HepG2 (cell line): ENCODE measurements around the gene ZNF526. TPM values are rescaled to one million over a fixed set of nuclear protein-coding genes. Genes with fewer than 3 reads are reported as not detected.

ENCODE experiments used
- DPF2 ChIP-seq: sonication (generic); formaldehyde crosslinking; IDR thresholded peaks from 2 replicates; pipeline ENCODE4 v1.4.0; 2020; ENCODE audit warnings: mild to moderate bottlenecking, low read depth, missing genetic modification reagents, borderline replicate concordance
- NBN ChIP-seq: fragments of 450-650 bp; conservative IDR thresholded peaks from 2 replicates; pipeline ENCODE4 v1.6.1; 2017
- REXO4 ChIP-seq: sonication (generic); formaldehyde crosslinking; IDR thresholded peaks from 2 replicates; pipeline ENCODE4 v1.8.0; 2022; ENCODE audit warnings: missing genetic modification reagents, mild to moderate bottlenecking, borderline replicate concordance
- SALL1 ChIP-seq: sonication (generic); formaldehyde crosslinking; IDR thresholded peaks from 2 replicates; pipeline ENCODE4 v1.8.0; 2022; ENCODE audit warnings: mild to moderate bottlenecking, missing genetic modification reagents
- TCF12 ChIP-seq, 2 experiments: fragments of 450-650 bp in 1 of 2; sonication (generic) in 1 of 2; formaldehyde crosslinking in 1 of 2; IDR thresholded peaks; 2 replicates each; pipeline versions ENCODE4 v1.6.1 to v1.8.0; 2017 to 2022; ENCODE audit warnings: antibody characterized with exemption in 1 of 2, mild to moderate bottlenecking in 1 of 2, missing genetic modification reagents in 1 of 2, moderate library complexity in 1 of 2
- THAP11 ChIP-seq: IDR thresholded peaks from 2 replicates; pipeline ENCODE4 v1.6.1; 2016; ENCODE audit warnings: missing biosample characterization, missing genetic modification reagents
- ZFP37 ChIP-seq: sonication (generic); formaldehyde crosslinking; IDR thresholded peaks from 2 replicates; pipeline ENCODE4 v1.4.0; 2020; ENCODE audit warnings: missing genetic modification reagents, borderline replicate concordance
- ZFY ChIP-seq: sonication (generic); formaldehyde crosslinking; IDR thresholded peaks from 2 replicates; pipeline ENCODE4 v1.4.0; 2020; ENCODE audit warnings: missing genetic modification reagents
- ZNF160 ChIP-seq: sonication (generic); formaldehyde crosslinking; IDR thresholded peaks from 2 replicates; pipeline ENCODE4 v1.8.0; 2022; ENCODE audit warnings: mild to moderate bottlenecking, inconsistent platforms, missing genetic modification reagents
- ZNF207 ChIP-seq: fragments of 450-650 bp; IDR thresholded peaks from 2 replicates; pipeline ENCODE4 v1.6.1; 2016; ENCODE audit warnings: antibody characterized with exemption, borderline replicate concordance
- ZSCAN25 ChIP-seq: sonication (generic); formaldehyde crosslinking; IDR thresholded peaks from 2 replicates; pipeline ENCODE4 v1.8.0; 2022; ENCODE audit warnings: mild to moderate bottlenecking, missing genetic modification reagents
- polyA plus RNA-seq, 8 experiments: library from polyadenylated mRNA; depleted of rRNA in 3 of 8; stranded (reverse) in 7 of 8; unstranded in 1 of 8; fragments of >200 nt; fragmentation: Illumina TruSeq in 4 of 8; extraction: Trizol in 4 of 8; gene quantifications; 2 replicates each; pipeline versions ENCODE4 v1.2.1 to v1.2.3, GENCODE V29; 2011 to 2016; ENCODE audit warnings: low read depth in 4 of 8, missing spikeins in 1 of 8, mixed read lengths in 1 of 8; ENCODE audit not compliant: insufficient read depth in 1 of 8
- total RNA-seq, 5 experiments: library from RNA; depleted of rRNA; stranded (reverse); fragments of >200 nt; fragmentation: Illumina TruSeq; extraction: Trizol; gene quantifications; 2 replicates each; pipeline ENCODE4 v1.2.3, GENCODE V29; 2016; ENCODE audit warnings: low read depth in 1 of 5
- TF ChIP-seq, protein P1 (sequence below): IDR thresholded peaks from 2 replicates; pipeline ENCODE4 v1.6.1; 2016; ENCODE audit warnings: mild to moderate bottlenecking
- TF ChIP-seq, protein P2 (sequence below): sonication (generic); formaldehyde crosslinking; IDR thresholded peaks from 2 replicates; pipeline ENCODE4 v1.5.0; 2020; ENCODE audit warnings: mild to moderate bottlenecking, missing genetic modification reagents, borderline replicate concordance
- TF ChIP-seq, protein P3 (sequence below): sonication (generic); formaldehyde crosslinking; IDR thresholded peaks from 2 replicates; pipeline ENCODE4 v1.4.0; 2020; ENCODE audit warnings: mild to moderate bottlenecking, missing genetic modification reagents
- TF ChIP-seq, protein P4 (sequence below): sonication (generic); formaldehyde crosslinking; IDR thresholded peaks from 2 replicates; pipeline ENCODE4 v1.5.1; 2020; ENCODE audit warnings: mild to moderate bottlenecking, missing genetic modification reagents, moderate library complexity

Gene ZNF526
- total and polyA plus RNA-seq, 2 of the 13 experiments (the other 11 are each of a cell fraction or from before 2014, with no cell fraction given): 3.3 to 8.4 TPM

DNA sequence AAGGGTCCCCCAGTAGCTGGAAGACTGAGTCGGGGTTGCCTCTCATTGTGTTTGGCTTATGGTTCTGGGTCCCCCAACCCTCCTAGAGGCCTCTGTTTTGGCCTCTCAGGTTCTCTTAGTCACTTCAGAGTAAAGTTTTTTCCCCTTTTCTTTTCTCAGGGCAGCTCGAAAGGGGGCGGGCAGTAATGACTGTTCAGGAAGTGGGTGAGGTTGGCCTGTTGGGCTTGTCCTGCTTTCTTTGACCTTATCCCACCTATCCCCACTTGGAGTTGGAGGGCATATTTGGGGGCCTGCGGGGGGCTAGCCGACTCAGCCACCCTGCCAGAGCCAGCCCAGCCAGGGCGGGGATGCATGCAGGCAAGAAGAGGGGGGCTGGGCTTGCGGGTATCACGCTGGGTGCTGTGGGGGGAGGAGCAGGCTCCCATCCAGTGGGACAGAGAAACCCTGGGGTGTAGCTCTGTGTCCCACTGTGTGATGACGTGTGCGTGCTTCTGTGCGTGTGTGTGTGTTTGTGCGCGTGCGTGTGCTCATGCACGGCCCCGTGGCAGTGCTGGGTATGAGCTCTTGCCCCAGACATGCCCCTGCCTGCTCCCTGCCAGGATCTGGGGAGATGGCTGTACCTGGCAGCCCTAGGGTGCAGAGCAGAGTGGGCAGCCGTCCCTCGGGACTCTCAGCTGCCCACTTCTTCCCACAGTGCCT, 50.4 kb downstream of the ZNF526 start (continued):
- TF ChIP-seq, protein P1, sequence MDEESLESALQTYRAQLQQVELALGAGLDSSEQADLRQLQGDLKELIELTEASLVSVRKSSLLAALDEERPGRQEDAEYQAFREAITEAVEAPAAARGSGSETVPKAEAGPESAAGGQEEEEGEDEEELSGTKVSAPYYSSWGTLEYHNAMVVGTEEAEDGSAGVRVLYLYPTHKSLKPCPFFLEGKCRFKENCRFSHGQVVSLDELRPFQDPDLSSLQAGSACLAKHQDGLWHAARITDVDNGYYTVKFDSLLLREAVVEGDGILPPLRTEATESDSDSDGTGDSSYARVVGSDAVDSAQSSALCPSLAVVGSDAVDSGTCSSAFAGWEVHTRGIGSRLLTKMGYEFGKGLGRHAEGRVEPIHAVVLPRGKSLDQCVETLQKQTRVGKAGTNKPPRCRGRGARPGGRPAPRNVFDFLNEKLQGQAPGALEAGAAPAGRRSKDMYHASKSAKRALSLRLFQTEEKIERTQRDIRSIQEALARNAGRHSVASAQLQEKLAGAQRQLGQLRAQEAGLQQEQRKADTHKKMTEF (CRISPR knock-in tag): peak; percentile 9; the same call in 1 of the 2 replicates
- TF ChIP-seq TCF12 (IDR thresholded peaks at IDR 0.05) (no peak), TCF12 (CRISPR knock-in tag; IDR thresholded peaks at IDR 0.05) (no peak), SALL1 (CRISPR knock-in tag) (peak; percentile 21; the same call in 1 of the 2 replicates), ZFP37 (CRISPR knock-in tag) (no peak), DPF2 (CRISPR knock-in tag) (0 out of 2 replicates have a peak, but pooled peaks have one; percentile 10), REXO4 (no peak), ZNF160 (CRISPR knock-in tag) (0 out of 2 replicates have a peak, but pooled peaks have one; percentile 17), NBN (no peak), THAP11 (CRISPR knock-in tag) (no peak), ZSCAN25 (CRISPR knock-in tag) (no peak), ZFY (peak; percentile 6; the same call in 1 of the 2 replicates), ZNF207 (no peak)
- TF ChIP-seq, protein P2, sequence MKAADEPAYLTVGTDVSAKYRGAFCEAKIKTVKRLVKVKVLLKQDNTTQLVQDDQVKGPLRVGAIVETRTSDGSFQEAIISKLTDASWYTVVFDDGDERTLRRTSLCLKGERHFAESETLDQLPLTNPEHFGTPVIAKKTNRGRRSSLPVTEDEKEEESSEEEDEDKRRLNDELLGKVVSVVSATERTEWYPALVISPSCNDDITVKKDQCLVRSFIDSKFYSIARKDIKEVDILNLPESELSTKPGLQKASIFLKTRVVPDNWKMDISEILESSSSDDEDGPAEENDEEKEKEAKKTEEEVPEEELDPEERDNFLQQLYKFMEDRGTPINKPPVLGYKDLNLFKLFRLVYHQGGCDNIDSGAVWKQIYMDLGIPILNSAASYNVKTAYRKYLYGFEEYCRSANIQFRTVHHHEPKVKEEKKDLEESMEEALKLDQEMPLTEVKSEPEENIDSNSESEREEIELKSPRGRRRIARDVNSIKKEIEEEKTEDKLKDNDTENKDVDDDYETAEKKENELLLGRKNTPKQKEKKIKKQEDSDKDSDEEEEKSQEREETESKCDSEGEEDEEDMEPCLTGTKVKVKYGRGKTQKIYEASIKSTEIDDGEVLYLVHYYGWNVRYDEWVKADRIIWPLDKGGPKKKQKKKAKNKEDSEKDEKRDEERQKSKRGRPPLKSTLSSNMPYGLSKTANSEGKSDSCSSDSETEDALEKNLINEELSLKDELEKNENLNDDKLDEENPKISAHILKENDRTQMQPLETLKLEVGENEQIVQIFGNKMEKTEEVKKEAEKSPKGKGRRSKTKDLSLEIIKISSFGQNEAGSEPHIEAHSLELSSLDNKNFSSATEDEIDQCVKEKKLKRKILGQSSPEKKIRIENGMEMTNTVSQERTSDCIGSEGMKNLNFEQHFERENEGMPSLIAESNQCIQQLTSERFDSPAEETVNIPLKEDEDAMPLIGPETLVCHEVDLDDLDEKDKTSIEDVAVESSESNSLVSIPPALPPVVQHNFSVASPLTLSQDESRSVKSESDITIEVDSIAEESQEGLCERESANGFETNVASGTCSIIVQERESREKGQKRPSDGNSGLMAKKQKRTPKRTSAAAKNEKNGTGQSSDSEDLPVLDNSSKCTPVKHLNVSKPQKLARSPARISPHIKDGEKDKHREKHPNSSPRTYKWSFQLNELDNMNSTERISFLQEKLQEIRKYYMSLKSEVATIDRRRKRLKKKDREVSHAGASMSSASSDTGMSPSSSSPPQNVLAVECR: peak; percentile 47; the same call in 1 of the 2 replicates
- TF ChIP-seq, protein P3, sequence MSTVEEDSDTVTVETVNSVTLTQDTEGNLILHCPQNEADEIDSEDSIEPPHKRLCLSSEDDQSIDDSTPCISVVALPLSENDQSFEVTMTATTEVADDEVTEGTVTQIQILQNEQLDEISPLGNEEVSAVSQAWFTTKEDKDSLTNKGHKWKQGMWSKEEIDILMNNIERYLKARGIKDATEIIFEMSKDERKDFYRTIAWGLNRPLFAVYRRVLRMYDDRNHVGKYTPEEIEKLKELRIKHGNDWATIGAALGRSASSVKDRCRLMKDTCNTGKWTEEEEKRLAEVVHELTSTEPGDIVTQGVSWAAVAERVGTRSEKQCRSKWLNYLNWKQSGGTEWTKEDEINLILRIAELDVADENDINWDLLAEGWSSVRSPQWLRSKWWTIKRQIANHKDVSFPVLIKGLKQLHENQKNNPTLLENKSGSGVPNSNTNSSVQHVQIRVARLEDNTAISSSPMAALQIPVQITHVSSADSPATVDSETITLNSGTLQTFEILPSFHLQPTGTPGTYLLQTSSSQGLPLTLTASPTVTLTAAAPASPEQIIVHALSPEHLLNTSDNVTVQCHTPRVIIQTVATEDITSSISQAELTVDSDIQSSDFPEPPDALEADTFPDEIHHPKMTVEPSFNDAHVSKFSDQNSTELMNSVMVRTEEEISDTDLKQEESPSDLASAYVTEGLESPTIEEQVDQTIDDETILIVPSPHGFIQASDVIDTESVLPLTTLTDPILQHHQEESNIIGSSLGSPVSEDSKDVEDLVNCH (CRISPR knock-in tag): no peak
- TF ChIP-seq, protein P4, sequence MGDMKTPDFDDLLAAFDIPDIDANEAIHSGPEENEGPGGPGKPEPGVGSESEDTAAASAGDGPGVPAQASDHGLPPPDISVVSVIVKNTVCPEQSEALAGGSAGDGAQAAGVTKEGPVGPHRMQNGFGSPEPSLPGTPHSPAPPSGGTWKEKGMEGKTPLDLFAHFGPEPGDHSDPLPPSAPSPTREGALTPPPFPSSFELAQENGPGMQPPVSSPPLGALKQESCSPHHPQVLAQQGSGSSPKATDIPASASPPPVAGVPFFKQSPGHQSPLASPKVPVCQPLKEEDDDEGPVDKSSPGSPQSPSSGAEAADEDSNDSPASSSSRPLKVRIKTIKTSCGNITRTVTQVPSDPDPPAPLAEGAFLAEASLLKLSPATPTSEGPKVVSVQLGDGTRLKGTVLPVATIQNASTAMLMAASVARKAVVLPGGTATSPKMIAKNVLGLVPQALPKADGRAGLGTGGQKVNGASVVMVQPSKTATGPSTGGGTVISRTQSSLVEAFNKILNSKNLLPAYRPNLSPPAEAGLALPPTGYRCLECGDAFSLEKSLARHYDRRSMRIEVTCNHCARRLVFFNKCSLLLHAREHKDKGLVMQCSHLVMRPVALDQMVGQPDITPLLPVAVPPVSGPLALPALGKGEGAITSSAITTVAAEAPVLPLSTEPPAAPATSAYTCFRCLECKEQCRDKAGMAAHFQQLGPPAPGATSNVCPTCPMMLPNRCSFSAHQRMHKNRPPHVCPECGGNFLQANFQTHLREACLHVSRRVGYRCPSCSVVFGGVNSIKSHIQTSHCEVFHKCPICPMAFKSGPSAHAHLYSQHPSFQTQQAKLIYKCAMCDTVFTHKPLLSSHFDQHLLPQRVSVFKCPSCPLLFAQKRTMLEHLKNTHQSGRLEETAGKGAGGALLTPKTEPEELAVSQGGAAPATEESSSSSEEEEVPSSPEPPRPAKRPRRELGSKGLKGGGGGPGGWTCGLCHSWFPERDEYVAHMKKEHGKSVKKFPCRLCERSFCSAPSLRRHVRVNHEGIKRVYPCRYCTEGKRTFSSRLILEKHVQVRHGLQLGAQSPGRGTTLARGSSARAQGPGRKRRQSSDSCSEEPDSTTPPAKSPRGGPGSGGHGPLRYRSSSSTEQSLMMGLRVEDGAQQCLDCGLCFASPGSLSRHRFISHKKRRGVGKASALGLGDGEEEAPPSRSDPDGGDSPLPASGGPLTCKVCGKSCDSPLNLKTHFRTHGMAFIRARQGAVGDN (CRISPR knock-in tag): peak; percentile 61
